HG02840 (cell line): ENCODE measurements around the gene PLA1A.

Source experiments
- ATAC-seq: cut with Tn5 transposase; IDR thresholded peaks from one replicate; pipeline ENCODE4 v1.9.1; 2021; ENCODE audit warnings: mild to moderate bottlenecking, moderate library complexity, moderate number of reproducible peaks; ENCODE audit not compliant: unreplicated experiment, low FRiP score

Gene PLA1A

GRCh38 chr3:119635719-119636118 lies 38.0 kb downstream of the PLA1A start:
- ATAC-seq: no peak

- no peak for ATAC-seq
Measured at GRCh38 chr3:119636249-119636648, 38.6 kb downstream of the PLA1A start.

- no peak for ATAC-seq
Measured at GRCh38 chr3:119636891-119637611, 39.4 kb downstream of the PLA1A start.

GRCh38 chr3:119637679-119638477 lies 40.2 kb downstream of the PLA1A start:
- peak; percentile 29 for ATAC-seq

GRCh38 chr3:119639494-119640350 lies 42.0 kb downstream of the PLA1A start:
- ATAC-seq: no peak

- ATAC-seq: no peak
Measured at GRCh38 chr3:119641416-119641815, 43.7 kb downstream of the PLA1A start.

- no peak for ATAC-seq
Measured at GRCh38 chr3:119642746-119643473, 45.2 kb downstream of the PLA1A start.

GRCh38 chr3:119643528-119643927 lies 45.8 kb downstream of the PLA1A start:
- no peak for ATAC-seq

GRCh38 chr3:119644481-119644880 lies 46.8 kb downstream of the PLA1A start:
- no peak for ATAC-seq

- ATAC-seq: no peak
Measured at GRCh38 chr3:119645813-119646212, 48.1 kb downstream of the PLA1A start.

GRCh38 chr3:119647171-119647570 lies 49.5 kb downstream of the PLA1A start:
- no peak for ATAC-seq

GRCh38 chr3:119647843-119648575 lies 50.3 kb downstream of the PLA1A start:
- ATAC-seq: no peak

GRCh38 chr3:119649761-119650160 lies 52.1 kb downstream of the PLA1A start:
- ATAC-seq: no peak

- no peak for ATAC-seq
Measured at GRCh38 chr3:119652306-119653033, 54.8 kb downstream of the PLA1A start.

GRCh38 chr3:119653876-119654275 lies 56.2 kb downstream of the PLA1A start:
- ATAC-seq: no peak

- ATAC-seq: no peak
Measured at GRCh38 chr3:119657887-119658702, 60.4 kb downstream of the PLA1A start.

GRCh38 chr3:119658994-119659393 lies 61.3 kb downstream of the PLA1A start:
- ATAC-seq: no peak
